Gastroesophageal sphincter (tissue), 3 donors: ENCODE results near the gene MYD88.

Experiments used
- EP300 ChIP-seq: sonication (generic); formaldehyde crosslinking; IDR thresholded peaks from one replicate; pipeline ENCODE4 v1.6.1; 2017; ENCODE audit warnings: antibody characterized with exemption, mild to moderate bottlenecking
- TF ChIP-seq, protein P1 (sequence below), 4 experiments: fragments of 200-600 bp in 2 of 4; fragments of 450-650 bp in 2 of 4; sonication (generic) in 1 of 4; IDR thresholded peaks; one replicate each; pipeline ENCODE4 v1.5.1; 2017 to 2019; ENCODE audit warnings: antibody characterized with exemption in 4 of 4, mild to moderate bottlenecking in 2 of 4, moderate library complexity in 2 of 4

DNA sequence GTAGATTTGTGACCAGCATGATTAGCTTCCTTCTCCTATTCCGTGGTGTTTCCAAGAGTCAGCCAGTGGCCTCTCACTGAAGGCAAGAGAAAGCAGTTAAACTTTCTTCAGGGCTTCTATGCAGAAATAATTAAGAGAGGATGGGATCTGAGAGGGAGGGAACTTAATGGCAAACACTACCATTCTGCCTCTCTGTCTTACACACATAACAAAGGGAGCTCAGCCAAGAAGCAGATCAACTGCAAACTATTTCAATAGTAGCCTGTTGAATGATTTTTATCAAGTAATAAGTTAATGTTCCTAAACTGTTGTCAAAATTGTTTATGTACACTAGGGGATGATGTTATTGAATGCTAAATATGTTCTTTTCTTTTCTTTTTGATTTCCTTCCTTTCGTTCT, 38.7 kb downstream of the MYD88 start:
- TF ChIP-seq, protein P1, sequence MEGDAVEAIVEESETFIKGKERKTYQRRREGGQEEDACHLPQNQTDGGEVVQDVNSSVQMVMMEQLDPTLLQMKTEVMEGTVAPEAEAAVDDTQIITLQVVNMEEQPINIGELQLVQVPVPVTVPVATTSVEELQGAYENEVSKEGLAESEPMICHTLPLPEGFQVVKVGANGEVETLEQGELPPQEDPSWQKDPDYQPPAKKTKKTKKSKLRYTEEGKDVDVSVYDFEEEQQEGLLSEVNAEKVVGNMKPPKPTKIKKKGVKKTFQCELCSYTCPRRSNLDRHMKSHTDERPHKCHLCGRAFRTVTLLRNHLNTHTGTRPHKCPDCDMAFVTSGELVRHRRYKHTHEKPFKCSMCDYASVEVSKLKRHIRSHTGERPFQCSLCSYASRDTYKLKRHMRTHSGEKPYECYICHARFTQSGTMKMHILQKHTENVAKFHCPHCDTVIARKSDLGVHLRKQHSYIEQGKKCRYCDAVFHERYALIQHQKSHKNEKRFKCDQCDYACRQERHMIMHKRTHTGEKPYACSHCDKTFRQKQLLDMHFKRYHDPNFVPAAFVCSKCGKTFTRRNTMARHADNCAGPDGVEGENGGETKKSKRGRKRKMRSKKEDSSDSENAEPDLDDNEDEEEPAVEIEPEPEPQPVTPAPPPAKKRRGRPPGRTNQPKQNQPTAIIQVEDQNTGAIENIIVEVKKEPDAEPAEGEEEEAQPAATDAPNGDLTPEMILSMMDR (IDR thresholded peaks at IDR 0.05): no peak
- TF ChIP-seq EP300: no peak
